Ammon's horn (tissue), 1 donor: ENCODE data around the gene TMEM236.

Experiments
- DNase-seq: peaks from one replicate; pipeline ENCODE4 v3.0.0-alpha.2; 2016; ENCODE audit warnings: low spot score

The TMEM236 gene

DNA sequence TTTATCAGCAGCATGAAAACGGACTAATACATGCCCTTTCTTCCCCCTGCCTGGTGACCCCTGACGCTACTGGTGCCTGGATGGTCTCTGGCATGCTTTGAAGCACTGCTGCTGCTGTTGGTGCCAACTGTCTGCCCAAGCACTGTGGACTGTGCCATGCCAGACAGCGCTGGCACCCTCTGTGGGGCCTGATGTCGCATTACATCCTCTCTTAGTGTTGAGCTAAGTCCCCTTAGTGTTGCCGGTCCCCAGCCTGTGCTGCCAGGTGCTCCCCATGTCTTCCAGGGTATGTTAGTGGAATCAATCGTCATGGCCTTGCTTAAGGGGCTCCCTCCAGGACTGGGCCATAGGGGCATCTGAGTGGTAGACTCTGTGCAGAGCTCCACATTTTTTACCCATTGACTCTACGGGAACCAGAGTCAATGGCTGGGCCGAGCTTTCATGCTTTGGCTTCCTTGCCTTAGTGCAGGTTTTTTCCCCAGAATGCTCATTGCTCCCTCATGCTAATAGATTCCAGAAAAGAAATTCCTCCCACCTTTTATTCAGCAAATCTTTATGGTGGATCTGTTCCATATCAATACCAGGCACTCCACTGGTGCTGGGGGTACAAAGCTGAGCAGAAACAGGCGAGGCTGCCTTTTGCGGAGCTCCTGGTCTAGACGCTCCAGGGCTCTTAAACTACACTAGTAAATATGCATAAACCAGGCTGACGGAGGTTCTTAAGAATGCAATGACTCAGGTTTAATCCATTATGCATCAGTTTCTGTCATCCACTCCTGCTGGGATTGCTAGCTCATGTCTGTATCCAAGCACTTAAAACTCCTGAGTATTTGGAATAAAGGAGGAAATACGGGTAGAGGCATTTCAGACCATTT is 35.3 kb downstream of the TMEM236 start:
- DNase-seq: no peak

DNA sequence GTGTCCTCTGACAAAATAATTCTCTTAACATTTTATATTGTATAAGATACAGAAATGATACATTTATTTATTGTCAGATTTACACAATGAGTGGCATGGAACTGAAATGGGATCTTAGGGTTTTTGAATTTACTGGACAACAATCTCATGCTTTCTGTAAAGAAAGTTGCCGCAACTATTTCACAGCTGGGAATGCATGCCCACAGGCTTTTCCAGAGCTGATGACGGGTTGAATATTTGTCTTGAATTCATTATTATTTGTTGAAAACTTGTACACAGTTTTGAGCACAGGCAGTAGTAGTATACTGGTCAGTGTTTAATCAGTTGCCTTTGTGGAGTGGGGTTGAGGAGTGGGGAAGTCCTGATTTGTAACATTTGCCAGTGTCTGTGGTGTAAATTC is 36.6 kb downstream of the TMEM236 start:
- no peak for DNase-seq

DNA sequence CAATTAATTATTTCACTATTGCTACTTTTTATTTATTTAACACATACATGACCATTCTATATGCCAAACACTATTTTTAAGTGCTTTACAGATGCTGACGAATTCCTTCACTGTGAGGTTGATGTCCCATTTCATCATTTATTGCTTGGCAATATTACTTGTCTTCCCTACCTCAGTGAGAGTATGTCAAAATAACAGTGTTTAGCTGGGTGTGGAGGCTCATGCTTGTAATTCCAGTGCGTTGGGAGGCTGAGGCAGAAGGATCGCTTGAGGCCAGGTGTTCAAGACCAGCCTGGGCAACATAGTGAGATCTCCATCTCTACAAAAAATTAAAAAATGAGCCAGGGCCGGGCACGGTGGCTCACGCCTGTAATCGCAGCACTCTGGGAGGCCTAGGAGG is 37.4 kb downstream of the TMEM236 start:
- no peak for DNase-seq

DNA sequence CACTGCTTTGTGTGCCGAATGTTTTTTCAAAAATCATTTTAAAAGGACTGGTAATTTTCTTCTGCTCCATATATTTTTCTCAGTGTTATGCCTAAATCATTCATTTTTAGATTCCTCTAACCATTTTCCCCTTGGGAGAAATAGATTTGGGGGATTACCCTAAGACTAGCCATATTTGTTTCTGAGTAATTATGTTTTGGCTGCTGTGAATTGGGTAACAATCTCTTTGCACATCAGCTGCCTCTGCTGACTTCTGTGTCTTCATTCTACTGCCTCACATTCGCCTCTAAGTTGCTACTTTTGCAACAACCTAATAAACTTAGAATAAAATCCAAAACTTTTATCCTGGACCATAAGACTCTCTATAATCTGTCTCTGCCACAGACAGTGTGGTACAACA is 38.6 kb downstream of the TMEM236 start:
- DNase-seq: no peak

DNA sequence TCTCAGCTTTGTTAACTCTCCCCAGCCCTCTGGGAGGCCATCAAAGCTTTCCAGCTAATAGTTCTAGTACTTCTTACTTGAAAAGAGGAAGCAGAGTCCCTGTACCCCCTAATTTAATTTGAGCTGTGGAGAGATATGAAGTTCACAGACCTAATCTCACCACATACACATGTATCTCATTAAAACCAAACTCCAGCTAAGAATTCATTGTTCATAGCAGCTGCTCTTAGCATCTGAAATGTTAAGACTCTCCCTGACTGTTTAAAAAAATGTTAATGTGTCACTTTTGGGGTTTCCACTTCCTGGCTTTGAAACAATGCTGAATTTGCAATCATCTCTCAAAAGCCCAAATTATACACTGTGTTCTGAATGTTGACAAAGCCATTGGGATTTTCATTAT is 41.0 kb downstream of the TMEM236 start:
- no peak for DNase-seq

DNA sequence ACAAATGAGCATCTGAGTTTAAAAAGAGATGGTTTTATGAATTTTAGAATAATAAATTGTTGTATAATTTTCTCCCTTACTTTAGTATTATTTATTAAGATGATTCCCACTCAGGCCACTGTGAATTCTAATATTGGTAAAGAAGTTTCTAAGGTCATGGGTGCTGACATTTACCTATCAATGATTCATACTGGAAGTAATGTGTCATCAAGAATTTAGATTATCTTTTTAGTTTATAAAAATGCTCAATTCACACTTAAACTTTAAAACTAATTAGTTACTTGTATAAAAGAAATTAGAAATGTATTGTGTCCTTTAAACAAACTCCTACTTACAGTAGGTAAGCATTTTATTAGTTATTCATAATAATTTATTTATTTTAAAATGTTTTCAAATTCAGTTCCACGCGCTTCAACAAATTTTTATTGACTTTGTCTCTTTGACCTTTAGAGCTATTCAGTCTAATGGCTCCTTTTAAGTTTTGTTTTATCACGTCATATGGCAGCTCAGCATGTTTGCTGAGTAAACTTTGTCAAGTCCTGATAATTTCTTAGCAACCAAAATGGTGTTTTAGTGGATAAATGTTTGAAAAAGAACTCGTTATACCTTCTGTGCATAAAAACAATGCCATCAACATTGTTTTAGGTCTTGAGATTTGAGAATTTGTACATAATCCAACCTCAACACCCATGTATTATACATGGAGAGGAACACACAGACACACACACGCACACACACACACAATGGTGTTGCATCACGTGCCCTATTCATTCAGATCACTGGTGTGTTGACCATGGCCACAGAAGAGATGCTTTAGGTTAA is 42.0 kb downstream of the TMEM236 start:
- DNase-seq: no peak

DNA sequence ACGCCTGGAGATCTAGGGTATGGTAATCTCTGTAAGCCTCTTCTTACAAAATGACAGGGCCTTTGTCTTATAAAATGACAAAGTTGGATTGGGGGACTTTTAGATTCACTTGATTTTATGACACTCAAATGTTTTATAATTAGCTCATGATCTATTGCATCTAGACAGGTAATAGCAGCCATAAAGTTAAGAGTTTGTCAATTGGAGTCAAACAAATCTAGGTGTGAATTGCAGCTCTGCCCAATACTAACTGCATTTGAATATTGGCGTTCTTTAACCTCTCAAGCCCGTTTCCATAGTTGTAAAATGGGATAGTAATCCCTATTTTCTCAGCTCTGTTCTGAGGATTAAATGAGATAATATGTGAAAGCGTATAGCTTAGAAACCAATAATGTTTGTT is 43.1 kb downstream of the TMEM236 start:
- no peak for DNase-seq

DNA sequence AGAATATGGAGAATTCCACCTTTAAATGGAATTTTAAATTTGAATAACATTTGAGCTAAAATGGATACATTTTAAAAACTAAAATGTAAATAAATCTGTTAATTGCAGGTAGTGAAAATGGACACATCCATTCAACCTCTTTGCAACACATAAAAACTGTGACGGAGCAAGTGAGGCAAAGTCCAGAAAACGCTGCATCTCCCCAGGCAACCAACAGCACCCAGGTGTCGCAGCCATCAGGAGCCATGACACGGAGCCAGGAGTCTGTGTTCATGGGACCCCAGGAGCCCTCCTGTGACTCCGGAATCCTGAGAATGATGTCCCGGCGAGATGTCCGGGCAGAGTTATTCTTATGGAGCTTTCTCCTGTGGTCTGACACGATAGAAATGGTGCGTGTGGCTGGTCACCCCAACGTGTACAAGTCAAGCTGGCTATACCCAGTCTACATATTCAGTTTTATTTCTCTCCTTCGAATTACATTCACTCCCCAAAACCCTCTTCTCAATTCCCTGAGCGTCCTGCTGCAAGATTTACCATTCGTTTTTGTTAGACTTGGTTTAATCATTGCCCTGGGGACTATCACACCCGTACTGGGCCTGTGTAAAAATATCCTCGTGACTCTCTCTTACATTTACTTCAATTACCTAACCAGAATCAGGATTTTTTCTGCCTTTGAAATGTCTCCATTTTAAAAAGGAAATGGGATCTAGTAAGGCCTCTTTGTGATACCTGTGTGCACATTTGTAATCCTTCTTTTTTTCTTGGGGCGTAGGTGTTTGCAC is 44.0 kb downstream of the TMEM236 start:
- no peak for DNase-seq

DNA sequence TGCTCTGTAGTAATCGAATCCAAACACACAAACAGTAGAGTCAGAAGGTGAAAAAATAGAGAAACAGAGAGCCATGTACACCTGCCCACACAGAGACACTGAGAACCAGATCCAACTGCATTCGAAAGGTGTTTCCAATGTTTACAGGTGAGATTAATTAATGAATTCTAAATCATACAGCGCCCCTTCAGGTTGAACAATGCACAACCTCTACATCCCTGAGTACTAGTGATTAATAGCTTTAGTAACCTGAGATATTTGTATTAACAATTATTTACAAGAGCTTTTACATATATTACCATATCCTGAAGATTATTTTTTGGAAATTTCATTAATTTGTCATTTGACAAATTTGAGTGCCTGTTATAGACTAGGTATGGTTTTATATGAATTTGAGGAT is 49.5 kb downstream of the TMEM236 start:
- no peak for DNase-seq

DNA sequence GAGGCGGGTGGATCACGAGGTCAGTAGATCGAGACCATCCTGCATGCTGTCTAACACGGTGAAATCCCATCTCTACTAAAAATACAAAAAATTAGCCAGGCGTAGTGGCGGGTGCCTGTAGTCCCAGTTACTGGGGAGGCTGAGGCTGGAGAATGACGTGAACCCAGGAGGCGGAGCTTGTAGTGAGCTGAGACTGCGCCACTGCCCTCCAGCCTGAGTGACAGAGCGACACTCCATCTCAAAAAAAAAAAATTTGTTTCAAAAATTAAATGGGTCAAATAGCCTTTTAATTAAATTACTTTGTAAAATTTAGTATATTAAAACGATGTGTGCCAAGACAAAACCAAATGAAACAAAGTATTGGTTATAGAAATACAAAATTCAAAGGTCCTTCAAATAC is 50.3 kb downstream of the TMEM236 start:
- DNase-seq: no peak

DNA sequence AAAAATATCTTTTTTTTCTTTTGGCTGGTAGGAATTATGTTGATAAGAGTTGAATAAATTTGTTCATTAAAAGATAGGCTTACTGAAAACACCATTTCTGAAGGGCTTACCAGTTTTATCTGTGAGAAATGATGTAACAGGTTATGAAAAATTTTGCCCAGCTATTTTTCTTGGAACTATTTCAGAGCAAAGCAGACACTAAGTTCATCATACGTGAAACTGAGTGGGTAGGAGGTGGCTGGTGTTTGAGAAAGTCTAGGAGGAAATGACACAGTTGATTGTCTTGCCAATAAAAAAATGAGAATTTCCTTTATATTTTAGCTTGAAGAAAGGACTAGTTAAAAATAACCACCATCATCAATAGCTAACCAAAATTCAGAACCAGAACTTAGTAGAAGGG is 51.0 kb downstream of the TMEM236 start:
- DNase-seq: no peak

DNA sequence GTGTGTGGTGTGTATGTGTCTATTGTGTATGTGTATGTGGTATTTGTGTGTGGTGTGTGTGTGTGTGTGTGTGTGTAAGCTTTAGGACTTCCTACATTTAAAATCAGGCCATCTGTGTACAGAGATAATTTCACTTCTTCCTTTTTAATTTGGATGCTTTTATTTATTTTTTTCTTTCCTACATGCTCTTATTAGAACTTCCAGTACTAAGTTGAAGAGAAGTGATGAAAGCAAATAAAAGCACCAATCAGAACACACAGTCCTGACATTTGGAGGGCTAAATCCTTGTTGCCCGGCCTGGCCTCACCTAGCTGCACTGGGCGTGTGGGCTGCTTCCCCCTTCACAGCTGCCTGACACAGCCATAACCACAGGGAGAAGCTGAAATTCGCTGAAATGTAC is 53.3 kb downstream of the TMEM236 start:
- no peak for DNase-seq

DNA sequence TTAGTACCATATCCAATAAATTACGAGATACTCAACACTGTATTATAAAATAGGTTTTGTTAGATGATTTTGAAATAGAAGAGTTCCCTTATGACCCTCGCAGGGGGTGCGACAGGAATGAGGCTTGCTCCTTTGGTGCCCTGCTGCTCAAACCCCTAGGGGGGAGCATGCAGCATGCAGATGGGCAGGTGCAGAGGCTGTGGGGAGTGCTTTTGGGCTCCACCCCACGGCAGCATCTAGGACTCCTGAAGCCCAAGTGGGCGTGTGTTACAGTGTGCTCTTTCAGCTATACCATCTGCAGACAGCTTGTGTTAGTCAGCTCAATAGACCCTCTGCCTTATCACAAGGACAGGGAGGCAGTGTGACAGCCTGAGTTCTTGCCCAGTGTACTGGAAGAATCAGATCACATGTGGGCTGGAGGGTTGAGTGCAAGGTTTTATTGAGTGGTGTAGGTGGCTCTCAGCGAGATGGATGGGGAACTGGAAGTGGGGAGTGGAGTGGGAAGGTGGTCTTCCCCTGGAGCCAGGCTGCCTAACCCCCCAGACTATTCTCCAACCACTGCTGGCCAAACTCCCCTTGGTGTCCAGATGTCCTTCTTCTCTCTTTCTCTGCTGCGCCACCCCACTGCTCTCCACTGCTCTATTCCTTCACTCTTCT is 54.0 kb downstream of the TMEM236 start:
- DNase-seq: no peak

DNA sequence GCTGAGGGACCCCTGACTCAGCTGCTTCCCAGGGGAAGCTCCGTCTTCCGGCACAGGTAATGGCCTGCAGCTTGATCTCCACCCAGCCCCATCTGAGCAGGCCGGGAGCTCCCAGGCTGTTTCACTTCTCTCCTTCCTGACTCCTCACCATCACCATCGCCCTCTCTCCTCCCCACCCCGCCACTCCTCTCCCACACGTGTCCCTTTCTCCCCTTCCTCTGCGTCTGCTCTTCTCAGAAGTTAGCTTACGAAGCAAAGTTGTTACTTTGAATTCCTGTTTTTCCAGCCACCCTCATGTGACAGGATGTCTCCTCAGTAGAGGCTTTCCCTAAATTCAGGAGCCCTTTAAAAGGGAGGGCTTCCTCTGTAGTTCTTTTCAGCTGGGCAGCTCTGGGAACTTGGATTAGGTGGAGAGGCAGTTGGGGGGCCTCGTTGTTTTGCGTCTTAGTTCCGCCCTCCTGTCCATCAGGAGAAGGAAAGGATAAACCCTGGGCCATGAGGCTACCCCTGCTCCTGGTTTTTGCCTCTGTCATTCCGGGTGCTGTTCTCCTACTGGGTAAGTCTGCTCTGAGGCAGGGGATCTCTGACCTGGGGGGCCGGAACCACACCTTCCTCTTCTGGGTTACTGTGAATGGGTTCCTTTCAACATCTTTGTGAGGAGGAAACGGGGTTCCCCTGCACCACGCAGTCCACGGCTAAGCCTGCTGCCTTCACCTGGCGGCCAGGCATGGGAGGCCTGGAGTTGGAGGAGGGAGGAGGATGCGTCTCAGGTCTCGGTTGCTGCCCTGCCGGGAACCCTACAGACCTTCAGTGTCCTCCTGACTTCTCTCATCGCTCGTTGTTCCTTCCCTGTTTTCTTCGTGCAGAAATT is 57.2 kb downstream of the TMEM236 start, which contains the start of gene MRC1:
TSS of gene MRC1 (plus strand) at position 378 of the 871 bp plus-strand sequence. CDS start at position 496, 118 bp downstream.
- DNase-seq: no peak

DNA sequence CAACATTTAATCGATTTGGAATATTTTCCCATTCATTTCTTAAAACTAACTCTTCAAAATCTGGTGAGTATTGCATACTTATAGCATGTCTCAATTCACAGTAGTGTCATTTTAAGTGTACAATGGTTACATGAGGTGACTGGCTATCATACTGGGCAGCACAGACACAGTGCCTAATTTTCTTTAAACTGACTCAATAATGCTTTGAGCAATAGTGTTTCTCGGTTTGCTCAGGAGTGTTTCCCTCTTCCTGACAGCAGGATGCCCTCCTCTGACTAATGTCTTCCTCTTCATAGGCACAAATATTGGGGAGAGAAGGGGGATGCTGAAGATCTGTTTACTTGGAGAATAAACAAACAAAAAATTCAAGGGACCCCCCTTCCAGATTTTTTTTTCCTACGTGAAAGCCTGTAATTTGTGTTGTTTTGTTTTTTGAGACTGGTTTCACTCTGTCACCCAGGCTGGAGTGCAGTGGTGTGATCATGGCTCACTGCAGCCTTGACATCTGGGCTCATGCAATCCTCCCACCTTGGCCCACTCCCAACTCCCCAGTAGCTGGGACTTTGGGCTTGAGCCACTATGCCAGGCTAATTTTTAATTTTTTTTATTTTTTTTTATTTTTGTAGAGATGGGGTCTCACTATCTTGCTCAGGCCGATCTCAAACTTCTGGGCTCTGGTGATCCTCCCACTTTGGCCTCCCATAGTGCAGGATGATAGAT is 59.3 kb downstream of the TMEM236 start:
- DNase-seq: no peak

DNA sequence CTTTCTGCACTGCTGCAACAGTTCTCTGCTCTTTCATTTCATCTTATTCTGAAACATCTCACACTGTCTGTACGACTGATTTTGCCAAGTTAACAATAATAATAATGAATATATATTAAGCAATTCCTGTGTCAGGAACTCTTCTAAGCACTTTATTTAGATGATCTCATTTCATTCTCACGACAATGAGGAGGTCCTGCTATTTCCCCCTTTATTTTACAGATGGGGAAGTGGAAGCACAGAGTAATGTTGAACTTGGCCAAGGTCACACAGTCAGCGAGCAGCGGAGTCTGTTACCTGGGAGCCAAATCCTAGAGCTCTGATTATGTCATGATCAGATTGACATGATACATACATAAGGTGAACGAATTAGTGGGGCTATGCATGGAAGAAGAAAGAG is 63.0 kb downstream of the TMEM236 start:
- no peak for DNase-seq

DNA sequence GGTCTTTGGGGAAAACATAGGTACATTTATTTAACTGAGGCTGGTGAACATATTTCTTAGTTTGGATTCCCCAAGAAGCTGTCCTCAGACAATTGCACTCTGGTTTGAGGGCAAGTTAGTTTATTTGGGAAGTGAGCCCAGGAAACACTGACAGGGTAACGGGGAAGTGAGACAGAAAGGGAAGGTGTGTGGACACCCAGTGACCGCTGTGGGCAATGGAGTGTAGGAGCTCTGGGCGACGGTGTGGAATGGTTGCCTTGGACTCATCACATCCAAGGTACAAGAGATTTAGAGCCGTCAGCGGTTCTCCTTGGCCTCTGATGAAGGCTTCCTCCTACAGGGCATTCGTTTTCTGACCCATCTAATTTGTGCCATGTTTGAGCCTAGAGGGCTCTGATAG is 64.2 kb downstream of the TMEM236 start:
- DNase-seq: peak; percentile 31

DNA sequence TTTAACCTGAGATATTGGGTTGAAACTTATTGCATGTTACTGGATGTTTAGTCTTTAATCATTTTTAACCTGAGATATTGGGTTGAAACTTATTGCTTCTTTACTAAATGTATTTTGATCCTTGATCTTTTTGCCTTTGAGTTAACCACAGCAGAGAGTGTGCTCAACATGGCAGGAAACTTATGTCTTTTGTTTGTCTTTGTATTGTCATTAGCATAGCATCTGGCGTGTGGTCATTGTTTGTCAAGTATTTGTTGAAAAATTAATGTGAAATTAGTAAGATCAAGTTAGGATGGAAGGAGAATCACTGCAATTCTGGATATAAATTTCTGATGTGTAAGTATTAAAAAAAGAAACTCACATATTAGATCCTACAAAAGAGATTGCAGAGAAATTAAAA is 65.3 kb downstream of the TMEM236 start:
- no peak for DNase-seq

DNA sequence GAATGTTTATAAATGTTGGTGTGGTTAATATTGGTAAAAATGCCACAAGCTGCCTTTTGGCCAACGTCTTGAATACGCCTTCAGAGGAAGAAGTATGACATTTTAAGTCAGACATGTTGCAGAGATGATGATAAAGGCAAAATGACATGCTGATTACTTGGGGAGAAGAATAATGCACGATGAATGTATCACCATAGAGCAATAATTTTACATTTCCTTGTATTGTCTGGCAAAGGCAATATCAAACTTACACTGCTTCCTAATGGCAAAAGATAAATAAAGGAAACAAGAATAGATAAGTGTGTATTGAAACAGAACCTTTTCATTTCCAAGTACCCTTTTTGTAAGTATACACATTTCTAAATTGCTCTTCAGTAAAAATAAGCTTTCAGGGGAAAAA is 65.8 kb downstream of the TMEM236 start:
- no peak for DNase-seq

DNA sequence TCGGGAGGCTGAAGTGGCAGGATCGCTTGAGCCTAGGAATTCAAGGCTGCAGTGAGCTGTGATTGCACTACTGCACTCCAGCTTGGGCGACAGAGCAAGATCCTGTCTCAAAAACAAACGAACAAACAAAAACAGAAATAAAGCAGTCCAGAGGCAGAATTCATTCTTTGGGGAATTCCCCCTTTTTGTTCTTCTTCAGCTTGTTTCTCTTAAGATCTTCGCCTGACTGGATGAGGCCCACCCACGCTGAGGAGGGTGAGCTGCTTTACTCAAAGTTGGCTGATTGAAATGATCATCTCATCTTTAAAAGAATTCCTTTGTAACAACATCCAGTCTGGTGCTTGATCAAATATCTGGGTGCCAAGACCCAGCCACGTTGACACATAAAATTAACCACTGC is 67.8 kb downstream of the TMEM236 start:
- DNase-seq: no peak
